Measurements from ENCODE around the gene MELTF.

Gene MELTF

GRCh38 chr3:197008436-197009209 lies 21.0 kb downstream of the MELTF start:
- no peak for DNase-seq

GRCh38 chr3:197007953-197008352 lies 21.7 kb downstream of the MELTF start:
- no peak for DNase-seq

- DNase-seq: no peak
Observed at GRCh38 chr3:197007296-197007940, 22.2 kb downstream of the MELTF start.

GRCh38 chr3:197006860-197007259 lies 22.8 kb downstream of the MELTF start:
- no peak for DNase-seq

GRCh38 chr3:197006446-197006845 lies 23.2 kb downstream of the MELTF start:
- no peak for DNase-seq

GRCh38 chr3:197003461-197004385 lies 25.9 kb downstream of the MELTF start:
- no peak for DNase-seq

GRCh38 chr3:197002701-197003454 lies 26.7 kb downstream of the MELTF start:
- DNase-seq: peak; percentile 84

GRCh38 chr3:197001972-197002700 lies 27.5 kb downstream of the MELTF start:
- DNase-seq: no peak

GRCh38 chr3:197001106-197001971 lies 28.3 kb downstream of the MELTF start:
- DNase-seq: no peak

- no peak for DNase-seq
Observed at GRCh38 chr3:197000211-197000610, 29.4 kb downstream of the MELTF start.

- no peak for DNase-seq
Observed at GRCh38 chr3:196998966-196999760, 30.5 kb downstream of the MELTF start.

GRCh38 chr3:196997311-196997710 lies 32.3 kb downstream of the MELTF start:
- no peak for DNase-seq

GRCh38 chr3:196996454-196997265 lies 33.0 kb downstream of the MELTF start:
- DNase-seq: no peak

- no peak for DNase-seq
Observed at GRCh38 chr3:196995646-196996355, 33.8 kb downstream of the MELTF start.

- DNase-seq: no peak
Observed at GRCh38 chr3:196995027-196995426, 34.6 kb downstream of the MELTF start.

- DNase-seq: no peak
Observed at GRCh38 chr3:196994056-196994455, 35.6 kb downstream of the MELTF start.

GRCh38 chr3:196992461-196993065 lies 37.1 kb downstream of the MELTF start:
- DNase-seq: no peak

All from CD4-positive, alpha-beta T cell treated with Interleukin-17A for 1 hour (primary cell).